ENCODE data around the gene HIKESHI.

DNA sequence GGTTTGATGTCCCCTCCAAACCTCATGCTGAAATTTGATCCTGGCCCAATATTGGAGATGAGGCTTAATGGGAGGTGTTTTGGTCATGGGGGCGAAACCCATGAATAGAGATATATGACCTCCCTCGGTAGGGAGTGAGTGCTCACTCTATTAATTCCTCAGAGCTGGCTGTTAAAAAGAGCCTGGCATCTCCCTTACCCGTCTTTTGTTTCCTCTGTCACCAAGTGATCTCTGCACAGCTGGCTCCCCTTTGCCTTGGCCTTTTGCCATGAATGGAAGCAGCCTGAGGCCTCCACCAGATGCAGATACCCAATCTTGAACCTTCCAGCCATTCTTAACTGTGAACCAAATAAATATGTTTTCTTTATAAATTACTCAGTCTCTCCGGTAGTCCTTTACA, 68.1 kb downstream of the HIKESHI start:
- TF ChIP-seq, protein P1, sequence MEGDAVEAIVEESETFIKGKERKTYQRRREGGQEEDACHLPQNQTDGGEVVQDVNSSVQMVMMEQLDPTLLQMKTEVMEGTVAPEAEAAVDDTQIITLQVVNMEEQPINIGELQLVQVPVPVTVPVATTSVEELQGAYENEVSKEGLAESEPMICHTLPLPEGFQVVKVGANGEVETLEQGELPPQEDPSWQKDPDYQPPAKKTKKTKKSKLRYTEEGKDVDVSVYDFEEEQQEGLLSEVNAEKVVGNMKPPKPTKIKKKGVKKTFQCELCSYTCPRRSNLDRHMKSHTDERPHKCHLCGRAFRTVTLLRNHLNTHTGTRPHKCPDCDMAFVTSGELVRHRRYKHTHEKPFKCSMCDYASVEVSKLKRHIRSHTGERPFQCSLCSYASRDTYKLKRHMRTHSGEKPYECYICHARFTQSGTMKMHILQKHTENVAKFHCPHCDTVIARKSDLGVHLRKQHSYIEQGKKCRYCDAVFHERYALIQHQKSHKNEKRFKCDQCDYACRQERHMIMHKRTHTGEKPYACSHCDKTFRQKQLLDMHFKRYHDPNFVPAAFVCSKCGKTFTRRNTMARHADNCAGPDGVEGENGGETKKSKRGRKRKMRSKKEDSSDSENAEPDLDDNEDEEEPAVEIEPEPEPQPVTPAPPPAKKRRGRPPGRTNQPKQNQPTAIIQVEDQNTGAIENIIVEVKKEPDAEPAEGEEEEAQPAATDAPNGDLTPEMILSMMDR (IDR thresholded peaks at IDR 0.05) = no peak
- no peak for TF ChIP-seq POLR2A (IDR thresholded peaks at IDR 0.05)

Data from Peyer's patch (tissue), 4 donors.